Measurements from ENCODE around the gene ATP8B1. TPM values are rescaled to one million over a fixed set of nuclear protein-coding genes. Genes with fewer than 3 reads are reported as not detected.

The ATP8B1 gene
- total RNA-seq, 1 experiment from 2014 or later = 15.9 TPM

DNA sequence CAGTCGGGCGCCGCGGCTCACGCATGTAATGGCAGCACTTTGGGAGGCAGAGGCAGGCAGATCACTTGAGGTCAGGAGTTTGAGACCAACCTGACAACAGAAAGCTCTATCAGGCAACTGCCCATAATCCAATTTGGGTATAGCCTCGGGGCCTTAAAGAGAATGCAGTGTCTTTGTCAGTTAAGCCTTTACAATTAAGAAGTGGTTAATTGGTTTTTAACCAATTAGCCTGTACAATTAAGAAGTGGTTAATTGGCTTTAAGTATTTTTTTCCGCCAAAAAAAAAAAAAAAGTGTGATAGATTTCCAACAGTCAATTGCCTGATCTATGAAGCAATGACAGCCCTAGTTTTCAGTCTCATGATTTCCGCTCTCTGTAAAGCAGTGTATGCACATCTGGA, 106.8 kb downstream of the ATP8B1 start (continued):
- TF ChIP-seq ZFX (IDR thresholded peaks at IDR 0.05) (no peak), YY1 (IDR thresholded peaks at IDR 0.05; ENCODE audit: extremely low read depth, insufficient replicate concordance, low read depth, low read length) (no peak), SIN3A (IDR thresholded peaks at IDR 0.05; ENCODE audit: low read depth) (no peak), TCF7L2 (IDR thresholded peaks at IDR 0.05; ENCODE audit: borderline replicate concordance, extremely low read depth, insufficient read depth, insufficient read length) (no peak), RAD21 (IDR thresholded peaks at IDR 0.05; ENCODE audit: low read depth) (no peak), POLR2A (IDR thresholded peaks at IDR 0.05; ENCODE audit: borderline replicate concordance, extremely low read depth, insufficient read depth, insufficient read length) (no peak), SP1 (IDR thresholded peaks at IDR 0.05; ENCODE audit: low read depth) (no peak)

DNA sequence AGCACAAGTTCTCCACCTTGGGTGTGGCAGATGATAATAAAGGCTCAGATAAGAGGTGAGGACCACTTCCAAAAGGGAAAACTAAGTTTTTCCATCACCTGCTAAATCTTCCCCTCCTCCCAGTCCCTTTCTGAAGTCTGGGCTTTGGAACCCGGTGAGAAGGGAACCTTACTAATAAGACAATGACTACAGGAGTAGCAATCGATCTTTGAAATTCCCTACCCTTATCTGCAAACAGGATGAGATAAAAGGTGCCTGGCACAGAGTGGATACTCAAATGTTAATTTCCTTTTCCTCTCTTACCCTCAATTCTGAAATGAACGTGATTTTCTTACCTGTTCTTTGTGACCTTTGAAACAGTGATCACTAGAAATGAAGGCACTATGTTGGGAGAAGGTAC, 111.8 kb downstream of the ATP8B1 start:
- POLR2A ChIA-PET = no interaction called here
- Histone ChIP-seq H3K4me3 (replicated peaks in 1 of 2; ENCODE audit: low read depth in 1 of 2, low read length in 2 of 2) (no peak overlapping the region), H3K9me3 (ENCODE audit: control insufficient read depth in 1 of 2, insufficient read depth in 1 of 2, low read depth in 1 of 2, low read length in 2 of 2) (no peaks in the 10 kb centered on the region), H3K79me2 (ENCODE audit: insufficient read depth, low read length) (no peaks in the 10 kb centered on the region), H3K27ac (ENCODE audit: low read depth, low read length) (no peak overlapping the region), H3K4me2 (ENCODE audit: low read length) (no peak overlapping the region), H4K20me1 (ENCODE audit: insufficient read depth) (no peaks in the 10 kb centered on the region), H3K4me1 (ENCODE audit: control insufficient read depth in 1 of 2, insufficient read depth in 2 of 2, low read length in 2 of 2) (peaks cover 14 to 37% of the 10 kb centered on the region in 2 experiments; a peak in 3 of 4 replicates), H3K9me2 (ENCODE audit: insufficient read depth) (no peaks in the 10 kb centered on the region), H3K27me3 (ENCODE audit: insufficient read depth, low read length) (no peaks in the 10 kb centered on the region), H3K36me3 (ENCODE audit: control insufficient read depth in 1 of 2, insufficient read depth in 2 of 2, low read length in 2 of 2) (peaks cover 2 to 12% of the 10 kb centered on the region in 2 experiments; a peak in 2 of 4 replicates), H3K9ac (ENCODE audit: low read length) (no peak overlapping the region), H2AFZ (ENCODE audit: low read depth, low read length, poor library complexity, severe bottlenecking) (no peak overlapping the region)
- ATAC-seq (no peak), DNase-seq (ENCODE audit: low read depth, low spot score) (no peak)
- BruUV-seq (replicated peaks) = no TSS peak
- RAD21 ChIA-PET (ENCODE audit: low non-redundant PET in 1 of 2, low total read pairs in 2 of 2, uncharacterized antibody in 2 of 2, unreplicated experiment in 2 of 2) = no interaction called here
- CTCF ChIA-PET = no interaction called here
- intact Hi-C loops (cut with micrococcal nuclease) = no loop called here
- TF ChIP-seq, protein P1, sequence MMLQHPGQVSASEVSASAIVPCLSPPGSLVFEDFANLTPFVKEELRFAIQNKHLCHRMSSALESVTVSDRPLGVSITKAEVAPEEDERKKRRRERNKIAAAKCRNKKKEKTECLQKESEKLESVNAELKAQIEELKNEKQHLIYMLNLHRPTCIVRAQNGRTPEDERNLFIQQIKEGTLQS (IDR thresholded peaks at IDR 0.05) = no peak
- no peak for TF ChIP-seq RAD21 (IDR thresholded peaks at IDR 0.05; ENCODE audit: low read depth)
- TF ChIP-seq SIN3A (IDR thresholded peaks at IDR 0.05; ENCODE audit: low read depth) = no peak
- TF ChIP-seq ELF1 (IDR thresholded peaks at IDR 0.05; ENCODE audit: borderline replicate concordance, low read depth) = no peak
- TF ChIP-seq, protein P2, sequence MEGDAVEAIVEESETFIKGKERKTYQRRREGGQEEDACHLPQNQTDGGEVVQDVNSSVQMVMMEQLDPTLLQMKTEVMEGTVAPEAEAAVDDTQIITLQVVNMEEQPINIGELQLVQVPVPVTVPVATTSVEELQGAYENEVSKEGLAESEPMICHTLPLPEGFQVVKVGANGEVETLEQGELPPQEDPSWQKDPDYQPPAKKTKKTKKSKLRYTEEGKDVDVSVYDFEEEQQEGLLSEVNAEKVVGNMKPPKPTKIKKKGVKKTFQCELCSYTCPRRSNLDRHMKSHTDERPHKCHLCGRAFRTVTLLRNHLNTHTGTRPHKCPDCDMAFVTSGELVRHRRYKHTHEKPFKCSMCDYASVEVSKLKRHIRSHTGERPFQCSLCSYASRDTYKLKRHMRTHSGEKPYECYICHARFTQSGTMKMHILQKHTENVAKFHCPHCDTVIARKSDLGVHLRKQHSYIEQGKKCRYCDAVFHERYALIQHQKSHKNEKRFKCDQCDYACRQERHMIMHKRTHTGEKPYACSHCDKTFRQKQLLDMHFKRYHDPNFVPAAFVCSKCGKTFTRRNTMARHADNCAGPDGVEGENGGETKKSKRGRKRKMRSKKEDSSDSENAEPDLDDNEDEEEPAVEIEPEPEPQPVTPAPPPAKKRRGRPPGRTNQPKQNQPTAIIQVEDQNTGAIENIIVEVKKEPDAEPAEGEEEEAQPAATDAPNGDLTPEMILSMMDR (IDR thresholded peaks at IDR 0.05 in 2 of 3, conservative IDR thresholded peaks at IDR 0.05 in 1 of 3; ENCODE audit: borderline replicate concordance in 1 of 3, insufficient read depth in 1 of 3, low read depth in 2 of 3, low read length in 2 of 3) = no peak
- no peak for TF ChIP-seq TCF7L2 (IDR thresholded peaks at IDR 0.05; ENCODE audit: borderline replicate concordance, extremely low read depth, insufficient read depth, insufficient read length)
- TF ChIP-seq, protein P3, sequence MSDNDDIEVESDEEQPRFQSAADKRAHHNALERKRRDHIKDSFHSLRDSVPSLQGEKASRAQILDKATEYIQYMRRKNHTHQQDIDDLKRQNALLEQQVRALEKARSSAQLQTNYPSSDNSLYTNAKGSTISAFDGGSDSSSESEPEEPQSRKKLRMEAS (IDR thresholded peaks at IDR 0.05) = no peak
- no peak for TF ChIP-seq SRF (IDR thresholded peaks at IDR 0.05; ENCODE audit: low read depth)
- TF ChIP-seq EZH2 (IDR thresholded peaks at IDR 0.05) = no peak
- no peak for TF ChIP-seq CBX3 (IDR thresholded peaks at IDR 0.05; ENCODE audit: low read depth)
- TF ChIP-seq CEBPB (IDR thresholded peaks at IDR 0.05; ENCODE audit: low read depth) = no peak
- no peak for TF ChIP-seq YY1 (IDR thresholded peaks at IDR 0.05; ENCODE audit: extremely low read depth, insufficient replicate concordance, low read depth, low read length)
- TF ChIP-seq JUND (IDR thresholded peaks at IDR 0.05) = no peak
- no peak for TF ChIP-seq ZFX (IDR thresholded peaks at IDR 0.05)
- no peak for TF ChIP-seq EZH2phosphoT487 (IDR thresholded peaks at IDR 0.05; ENCODE audit: borderline replicate concordance)
- TF ChIP-seq, protein P4, sequence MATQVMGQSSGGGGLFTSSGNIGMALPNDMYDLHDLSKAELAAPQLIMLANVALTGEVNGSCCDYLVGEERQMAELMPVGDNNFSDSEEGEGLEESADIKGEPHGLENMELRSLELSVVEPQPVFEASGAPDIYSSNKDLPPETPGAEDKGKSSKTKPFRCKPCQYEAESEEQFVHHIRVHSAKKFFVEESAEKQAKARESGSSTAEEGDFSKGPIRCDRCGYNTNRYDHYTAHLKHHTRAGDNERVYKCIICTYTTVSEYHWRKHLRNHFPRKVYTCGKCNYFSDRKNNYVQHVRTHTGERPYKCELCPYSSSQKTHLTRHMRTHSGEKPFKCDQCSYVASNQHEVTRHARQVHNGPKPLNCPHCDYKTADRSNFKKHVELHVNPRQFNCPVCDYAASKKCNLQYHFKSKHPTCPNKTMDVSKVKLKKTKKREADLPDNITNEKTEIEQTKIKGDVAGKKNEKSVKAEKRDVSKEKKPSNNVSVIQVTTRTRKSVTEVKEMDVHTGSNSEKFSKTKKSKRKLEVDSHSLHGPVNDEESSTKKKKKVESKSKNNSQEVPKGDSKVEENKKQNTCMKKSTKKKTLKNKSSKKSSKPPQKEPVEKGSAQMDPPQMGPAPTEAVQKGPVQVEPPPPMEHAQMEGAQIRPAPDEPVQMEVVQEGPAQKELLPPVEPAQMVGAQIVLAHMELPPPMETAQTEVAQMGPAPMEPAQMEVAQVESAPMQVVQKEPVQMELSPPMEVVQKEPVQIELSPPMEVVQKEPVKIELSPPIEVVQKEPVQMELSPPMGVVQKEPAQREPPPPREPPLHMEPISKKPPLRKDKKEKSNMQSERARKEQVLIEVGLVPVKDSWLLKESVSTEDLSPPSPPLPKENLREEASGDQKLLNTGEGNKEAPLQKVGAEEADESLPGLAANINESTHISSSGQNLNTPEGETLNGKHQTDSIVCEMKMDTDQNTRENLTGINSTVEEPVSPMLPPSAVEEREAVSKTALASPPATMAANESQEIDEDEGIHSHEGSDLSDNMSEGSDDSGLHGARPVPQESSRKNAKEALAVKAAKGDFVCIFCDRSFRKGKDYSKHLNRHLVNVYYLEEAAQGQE (IDR thresholded peaks at IDR 0.05; ENCODE audit: low read depth) = no peak
- no peak for TF ChIP-seq EGR1 (IDR thresholded peaks at IDR 0.05; ENCODE audit: low read depth)

Measured in HCT116 (cell line).